HepG2 (cell line): ENCODE measurements around the gene HACD2. TPM values are rescaled to one million over a fixed set of nuclear protein-coding genes. Genes with fewer than 3 reads are reported as not detected.

Source experiments
- BCL6 ChIP-seq: IDR thresholded peaks from 2 replicates; pipeline ENCODE4 v1.6.1; 2016; ENCODE audit warnings: missing genetic modification reagents, missing compliant biosample characterization
- CEBPB ChIP-seq: IDR thresholded peaks from 2 replicates; pipeline ENCODE4 v1.6.1; 2011; ENCODE audit warnings: low read depth, low read length, improper control_type of control experiment, borderline replicate concordance
- CHD2 ChIP-seq: IDR thresholded peaks from 2 replicates; pipeline ENCODE4 v1.6.1; 2011; ENCODE audit warnings: low read depth, low read length, improper control_type of control experiment
- ETV5 ChIP-seq: IDR thresholded peaks from 2 replicates; pipeline ENCODE4 v1.6.1; 2018; ENCODE audit warnings: missing biosample characterization, missing genetic modification reagents, inconsistent platforms, borderline replicate concordance
- HOXA7 ChIP-seq: sonication (generic); formaldehyde crosslinking; IDR thresholded peaks from 2 replicates; pipeline ENCODE4 v1.8.1; 2022; ENCODE audit warnings: mild to moderate bottlenecking, missing genetic modification reagents, moderate library complexity
- JARID2 ChIP-seq: sonication (generic); formaldehyde crosslinking; IDR thresholded peaks from 2 replicates; pipeline ENCODE4 v1.8.1; 2023; ENCODE audit warnings: missing genetic modification reagents, inconsistent platforms; ENCODE audit not compliant: insufficient replicate concordance
- MAFK ChIP-seq, 2 experiments: IDR thresholded peaks in 1 of 2; conservative IDR thresholded peaks in 1 of 2; 2 replicates each; pipeline ENCODE4 v1.6.1; 2011; ENCODE audit warnings: improper control_type of control experiment in 2 of 2, low read length in 2 of 2
- NR2F1 ChIP-seq, 2 experiments: fragments of 450-650 bp in 1 of 2; formaldehyde crosslinking in 1 of 2; IDR thresholded peaks; 2 replicates each; pipeline versions ENCODE4 v1.5.0 to v1.6.1; 2016 to 2020; ENCODE audit warnings: mild to moderate bottlenecking in 1 of 2, missing compliant biosample characterization in 1 of 2, missing genetic modification reagents in 1 of 2, moderate library complexity in 1 of 2
- NR3C1 ChIP-seq: sonication (generic); formaldehyde crosslinking; IDR thresholded peaks from 2 replicates; pipeline ENCODE4 v1.4.0; 2020; ENCODE audit warnings: missing genetic modification reagents
- PHF21A ChIP-seq: sonication (generic); formaldehyde crosslinking; IDR thresholded peaks from 2 replicates; pipeline ENCODE4 v1.5.0; 2020; ENCODE audit warnings: mild to moderate bottlenecking, missing genetic modification reagents
- SMC3 ChIP-seq: IDR thresholded peaks from 2 replicates; pipeline ENCODE4 v1.6.1; 2011; ENCODE audit warnings: low read length, improper control_type of control experiment
- ZNF337 ChIP-seq: sonication (generic); formaldehyde crosslinking; IDR thresholded peaks from 2 replicates; pipeline ENCODE4 v1.5.1; 2020; ENCODE audit warnings: missing genetic modification reagents, low read depth, mild to moderate bottlenecking, borderline replicate concordance
- ZNF775 ChIP-seq: sonication (generic); formaldehyde crosslinking; IDR thresholded peaks from 2 replicates; pipeline ENCODE4 v1.4.0; 2020; ENCODE audit warnings: missing genetic modification reagents, mild to moderate bottlenecking, moderate library complexity, borderline replicate concordance
- polyA plus RNA-seq, 8 experiments: library from polyadenylated mRNA; depleted of rRNA in 3 of 8; stranded (reverse) in 7 of 8; unstranded in 1 of 8; fragments of >200 nt; fragmentation: Illumina TruSeq in 4 of 8; extraction: Trizol in 4 of 8; gene quantifications; 2 replicates each; pipeline versions ENCODE4 v1.2.1 to v1.2.3, GENCODE V29; 2011 to 2016; ENCODE audit warnings: low read depth in 4 of 8, missing spikeins in 1 of 8, mixed read lengths in 1 of 8; ENCODE audit not compliant: insufficient read depth in 1 of 8
- total RNA-seq, 5 experiments: library from RNA; depleted of rRNA; stranded (reverse); fragments of >200 nt; fragmentation: Illumina TruSeq; extraction: Trizol; gene quantifications; 2 replicates each; pipeline ENCODE4 v1.2.3, GENCODE V29; 2016; ENCODE audit warnings: low read depth in 1 of 5
- TF ChIP-seq, protein P1 (sequence below): sonication (generic); formaldehyde crosslinking; IDR thresholded peaks from 2 replicates; pipeline ENCODE4 v1.4.0; 2020; ENCODE audit warnings: missing genetic modification reagents
- TF ChIP-seq, protein P2 (sequence below): sonication (generic); formaldehyde crosslinking; IDR thresholded peaks from 2 replicates; pipeline ENCODE4 v1.5.1; 2020; ENCODE audit warnings: mild to moderate bottlenecking, missing genetic modification reagents, borderline replicate concordance
- TF ChIP-seq, protein P3 (sequence below): fragments of 450-650 bp; IDR thresholded peaks from 2 replicates; pipeline ENCODE4 v1.6.1; 2016
- TF ChIP-seq, protein P4 (sequence below): sonication (generic); formaldehyde crosslinking; IDR thresholded peaks from 2 replicates; pipeline ENCODE4 v1.5.1; 2020; ENCODE audit warnings: mild to moderate bottlenecking, missing genetic modification reagents, moderate library complexity
- TF ChIP-seq, protein P5 (sequence below): sonication (generic); formaldehyde crosslinking; IDR thresholded peaks from 2 replicates; pipeline ENCODE4 v1.4.0; 2020; ENCODE audit warnings: missing genetic modification reagents

HACD2 gene
- total and polyA plus RNA-seq, 2 of the 13 experiments (the other 11 are each of a cell fraction or from before 2014, with no cell fraction given): 47.0 to 50.4 TPM

DNA sequence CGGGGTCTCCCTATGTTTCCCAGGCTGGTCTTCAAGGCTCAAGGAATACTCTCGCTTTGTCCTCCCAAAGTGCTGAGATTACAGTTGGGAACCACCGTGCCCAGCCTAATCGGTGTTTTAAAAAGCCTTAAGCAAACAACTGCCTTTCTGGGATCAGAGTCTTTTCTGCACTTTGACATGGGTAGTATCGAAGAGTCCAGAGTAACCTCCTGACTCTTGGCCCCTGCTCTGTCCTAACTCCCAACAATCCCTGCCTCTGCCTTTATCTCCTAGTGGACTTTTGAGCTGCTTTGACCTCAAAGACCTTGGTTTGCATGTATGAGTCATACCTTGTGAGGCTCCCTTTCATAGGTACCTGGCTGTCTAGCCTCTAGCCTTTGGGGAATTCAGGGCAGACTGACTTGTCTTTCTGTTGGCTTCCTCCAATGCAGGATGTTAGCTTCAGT is 21.0 kb upstream of the HACD2 start (continued):
- TF ChIP-seq, protein P1, sequence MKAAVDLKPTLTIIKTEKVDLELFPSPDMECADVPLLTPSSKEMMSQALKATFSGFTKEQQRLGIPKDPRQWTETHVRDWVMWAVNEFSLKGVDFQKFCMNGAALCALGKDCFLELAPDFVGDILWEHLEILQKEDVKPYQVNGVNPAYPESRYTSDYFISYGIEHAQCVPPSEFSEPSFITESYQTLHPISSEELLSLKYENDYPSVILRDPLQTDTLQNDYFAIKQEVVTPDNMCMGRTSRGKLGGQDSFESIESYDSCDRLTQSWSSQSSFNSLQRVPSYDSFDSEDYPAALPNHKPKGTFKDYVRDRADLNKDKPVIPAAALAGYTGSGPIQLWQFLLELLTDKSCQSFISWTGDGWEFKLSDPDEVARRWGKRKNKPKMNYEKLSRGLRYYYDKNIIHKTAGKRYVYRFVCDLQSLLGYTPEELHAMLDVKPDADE (CRISPR knock-in tag): no peak
- TF ChIP-seq CEBPB (no peak), ZNF775 (CRISPR knock-in tag) (no peak), MAFK (conservative IDR thresholded peaks at IDR 0.05 in 1 of 2, IDR thresholded peaks at IDR 0.05 in 1 of 2; ENCODE audit: low read length in 2 of 2) (peak in 1 of 2 experiments; percentile 36; a peak in 1 of 4 replicates), NR2F1 (CRISPR knock-in tag; IDR thresholded peaks at IDR 0.05) (peak; percentile 100), NR3C1 (CRISPR knock-in tag) (no peak), HOXA7 (CRISPR knock-in tag) (no peak), BCL6 (CRISPR knock-in tag) (peak; percentile 94), JARID2 (CRISPR knock-in tag) (no peak), ZNF337 (CRISPR knock-in tag) (no peak), CHD2 (no peak; the same call in 1 of the 2 replicates), PHF21A (CRISPR knock-in tag) (peak; percentile 90), ETV5 (CRISPR knock-in tag) (peak; percentile 68; the same call in 1 of the 2 replicates), SMC3 (peak; percentile 38)
- TF ChIP-seq, protein P2, sequence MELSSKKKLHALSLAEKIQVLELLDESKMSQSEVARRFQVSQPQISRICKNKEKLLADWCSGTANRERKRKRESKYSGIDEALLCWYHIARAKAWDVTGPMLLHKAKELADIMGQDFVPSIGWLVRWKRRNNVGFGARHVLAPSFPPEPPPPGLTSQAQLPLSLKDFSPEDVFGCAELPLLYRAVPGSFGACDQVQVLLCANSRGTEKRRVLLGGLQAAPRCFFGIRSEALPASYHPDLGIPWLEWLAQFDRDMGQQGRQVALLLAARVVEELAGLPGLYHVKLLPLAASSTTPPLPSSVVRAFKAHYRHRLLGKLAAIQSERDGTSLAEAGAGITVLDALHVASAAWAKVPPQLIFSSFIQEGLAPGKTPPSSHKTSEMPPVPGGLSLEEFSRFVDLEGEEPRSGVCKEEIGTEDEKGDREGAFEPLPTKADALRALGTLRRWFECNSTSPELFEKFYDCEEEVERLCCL: no peak
- TF ChIP-seq, protein P3, sequence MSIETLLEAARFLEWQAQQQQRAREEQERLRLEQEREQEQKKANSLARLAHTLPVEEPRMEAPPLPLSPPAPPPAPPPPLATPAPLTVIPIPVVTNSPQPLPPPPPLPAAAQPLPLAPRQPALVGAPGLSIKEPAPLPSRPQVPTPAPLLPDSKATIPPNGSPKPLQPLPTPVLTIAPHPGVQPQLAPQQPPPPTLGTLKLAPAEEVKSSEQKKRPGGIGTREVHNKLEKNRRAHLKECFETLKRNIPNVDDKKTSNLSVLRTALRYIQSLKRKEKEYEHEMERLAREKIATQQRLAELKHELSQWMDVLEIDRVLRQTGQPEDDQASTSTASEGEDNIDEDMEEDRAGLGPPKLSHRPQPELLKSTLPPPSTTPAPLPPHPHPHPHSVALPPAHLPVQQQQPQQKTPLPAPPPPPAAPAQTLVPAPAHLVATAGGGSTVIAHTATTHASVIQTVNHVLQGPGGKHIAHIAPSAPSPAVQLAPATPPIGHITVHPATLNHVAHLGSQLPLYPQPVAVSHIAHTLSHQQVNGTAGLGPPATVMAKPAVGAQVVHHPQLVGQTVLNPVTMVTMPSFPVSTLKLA: no peak
- TF ChIP-seq, protein P4, sequence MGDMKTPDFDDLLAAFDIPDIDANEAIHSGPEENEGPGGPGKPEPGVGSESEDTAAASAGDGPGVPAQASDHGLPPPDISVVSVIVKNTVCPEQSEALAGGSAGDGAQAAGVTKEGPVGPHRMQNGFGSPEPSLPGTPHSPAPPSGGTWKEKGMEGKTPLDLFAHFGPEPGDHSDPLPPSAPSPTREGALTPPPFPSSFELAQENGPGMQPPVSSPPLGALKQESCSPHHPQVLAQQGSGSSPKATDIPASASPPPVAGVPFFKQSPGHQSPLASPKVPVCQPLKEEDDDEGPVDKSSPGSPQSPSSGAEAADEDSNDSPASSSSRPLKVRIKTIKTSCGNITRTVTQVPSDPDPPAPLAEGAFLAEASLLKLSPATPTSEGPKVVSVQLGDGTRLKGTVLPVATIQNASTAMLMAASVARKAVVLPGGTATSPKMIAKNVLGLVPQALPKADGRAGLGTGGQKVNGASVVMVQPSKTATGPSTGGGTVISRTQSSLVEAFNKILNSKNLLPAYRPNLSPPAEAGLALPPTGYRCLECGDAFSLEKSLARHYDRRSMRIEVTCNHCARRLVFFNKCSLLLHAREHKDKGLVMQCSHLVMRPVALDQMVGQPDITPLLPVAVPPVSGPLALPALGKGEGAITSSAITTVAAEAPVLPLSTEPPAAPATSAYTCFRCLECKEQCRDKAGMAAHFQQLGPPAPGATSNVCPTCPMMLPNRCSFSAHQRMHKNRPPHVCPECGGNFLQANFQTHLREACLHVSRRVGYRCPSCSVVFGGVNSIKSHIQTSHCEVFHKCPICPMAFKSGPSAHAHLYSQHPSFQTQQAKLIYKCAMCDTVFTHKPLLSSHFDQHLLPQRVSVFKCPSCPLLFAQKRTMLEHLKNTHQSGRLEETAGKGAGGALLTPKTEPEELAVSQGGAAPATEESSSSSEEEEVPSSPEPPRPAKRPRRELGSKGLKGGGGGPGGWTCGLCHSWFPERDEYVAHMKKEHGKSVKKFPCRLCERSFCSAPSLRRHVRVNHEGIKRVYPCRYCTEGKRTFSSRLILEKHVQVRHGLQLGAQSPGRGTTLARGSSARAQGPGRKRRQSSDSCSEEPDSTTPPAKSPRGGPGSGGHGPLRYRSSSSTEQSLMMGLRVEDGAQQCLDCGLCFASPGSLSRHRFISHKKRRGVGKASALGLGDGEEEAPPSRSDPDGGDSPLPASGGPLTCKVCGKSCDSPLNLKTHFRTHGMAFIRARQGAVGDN (CRISPR knock-in tag): no peak
- TF ChIP-seq, protein P5, sequence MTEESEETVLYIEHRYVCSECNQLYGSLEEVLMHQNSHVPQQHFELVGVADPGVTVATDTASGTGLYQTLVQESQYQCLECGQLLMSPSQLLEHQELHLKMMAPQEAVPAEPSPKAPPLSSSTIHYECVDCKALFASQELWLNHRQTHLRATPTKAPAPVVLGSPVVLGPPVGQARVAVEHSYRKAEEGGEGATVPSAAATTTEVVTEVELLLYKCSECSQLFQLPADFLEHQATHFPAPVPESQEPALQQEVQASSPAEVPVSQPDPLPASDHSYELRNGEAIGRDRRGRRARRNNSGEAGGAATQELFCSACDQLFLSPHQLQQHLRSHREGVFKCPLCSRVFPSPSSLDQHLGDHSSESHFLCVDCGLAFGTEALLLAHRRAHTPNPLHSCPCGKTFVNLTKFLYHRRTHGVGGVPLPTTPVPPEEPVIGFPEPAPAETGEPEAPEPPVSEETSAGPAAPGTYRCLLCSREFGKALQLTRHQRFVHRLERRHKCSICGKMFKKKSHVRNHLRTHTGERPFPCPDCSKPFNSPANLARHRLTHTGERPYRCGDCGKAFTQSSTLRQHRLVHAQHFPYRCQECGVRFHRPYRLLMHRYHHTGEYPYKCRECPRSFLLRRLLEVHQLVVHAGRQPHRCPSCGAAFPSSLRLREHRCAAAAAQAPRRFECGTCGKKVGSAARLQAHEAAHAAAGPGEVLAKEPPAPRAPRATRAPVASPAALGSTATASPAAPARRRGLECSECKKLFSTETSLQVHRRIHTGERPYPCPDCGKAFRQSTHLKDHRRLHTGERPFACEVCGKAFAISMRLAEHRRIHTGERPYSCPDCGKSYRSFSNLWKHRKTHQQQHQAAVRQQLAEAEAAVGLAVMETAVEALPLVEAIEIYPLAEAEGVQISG (CRISPR knock-in tag): peak; percentile 77
